ENCODE results near the gene FAS. TPM values are rescaled to one million over a fixed set of nuclear protein-coding genes. Genes with fewer than 3 reads are reported as not detected.

Gene FAS
- total and polyA plus RNA-seq, 2 donors (not counting 1 experiment from before 2014, with no cell fraction given) = 11.5 to 12.4 TPM

DNA sequence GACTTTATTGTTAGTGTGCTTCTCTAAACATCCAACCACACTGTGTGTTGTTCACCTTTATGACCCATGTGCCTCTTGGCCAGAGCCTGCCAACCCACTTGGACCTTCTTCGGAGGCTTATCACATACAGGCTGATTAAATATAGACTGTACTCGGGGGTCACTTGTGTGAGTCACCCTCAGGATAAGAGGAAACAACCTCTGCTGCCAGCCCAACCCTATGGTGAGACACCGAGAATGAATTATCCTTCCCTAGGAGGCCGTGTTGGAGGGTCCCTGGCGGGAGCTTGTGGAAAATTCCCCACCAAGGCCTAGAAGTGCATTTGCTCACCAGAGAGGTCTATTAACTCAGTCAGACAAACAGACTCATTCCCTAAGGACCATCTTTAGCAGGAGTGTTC, 63.0 kb downstream of the FAS start:
- no peaks in the 10 kb centered on the region for H3K9me3 Mint-ChIP-seq (ENCODE audit: insufficient read depth)
- Histone ChIP-seq H3K36me3 (replicated peaks in 1 of 2; ENCODE audit: control extremely low read depth in 1 of 2, control insufficient read depth in 1 of 2, extremely low read depth in 1 of 2, insufficient read depth in 2 of 2, low read length in 1 of 2) (no peaks in the 10 kb centered on the region), H3K4me3 (ENCODE audit: control extremely low read depth in 1 of 5, extremely low read depth in 1 of 5, insufficient read depth in 1 of 5, low read depth in 2 of 5, low read length in 4 of 5) (no peak overlapping the region), H3K4me2 (replicated peaks; ENCODE audit: low read depth, low read length, poor library complexity, severe bottlenecking) (no peak overlapping the region), H3K27me3 (replicated peaks in 1 of 4; ENCODE audit: control extremely low read depth in 1 of 4, control insufficient read depth in 3 of 4, insufficient read depth in 4 of 4, low read length in 3 of 4) (no peaks in the 10 kb centered on the region), H4K20me1 (ENCODE audit: control insufficient read depth, insufficient read depth, low read length, poor library complexity, severe bottlenecking) (no peaks in the 10 kb centered on the region), H3K9ac (ENCODE audit: low read length) (no peak overlapping the region), H2AFZ (ENCODE audit: insufficient read depth, low read depth, low read length, poor library complexity, severe bottlenecking) (no peak overlapping the region), H3K27ac (ENCODE audit: low read length in 2 of 2) (no peak overlapping the region), H3K4me1 (ENCODE audit: control insufficient read depth in 2 of 2, insufficient read depth in 2 of 2, low read length in 2 of 2) (no peaks in the 10 kb centered on the region), H3K79me2 (ENCODE audit: control insufficient read depth, insufficient read depth, low read length) (no peaks in the 10 kb centered on the region), H3K9me3 (ENCODE audit: control extremely low read depth in 1 of 3, control insufficient read depth in 2 of 3, insufficient read depth in 1 of 3, low read length in 2 of 3) (no peaks in the 10 kb centered on the region)
- intact Hi-C loops (cut with micrococcal nuclease) = no loop called here
- ATAC-seq (ENCODE audit: low read depth) = no peak
- no peak for TF ChIP-seq EZH2 (IDR thresholded peaks at IDR 0.05; ENCODE audit: borderline replicate concordance, insufficient read depth, low read depth, low read length, poor library complexity, severe bottlenecking)
- TF ChIP-seq, protein P1, sequence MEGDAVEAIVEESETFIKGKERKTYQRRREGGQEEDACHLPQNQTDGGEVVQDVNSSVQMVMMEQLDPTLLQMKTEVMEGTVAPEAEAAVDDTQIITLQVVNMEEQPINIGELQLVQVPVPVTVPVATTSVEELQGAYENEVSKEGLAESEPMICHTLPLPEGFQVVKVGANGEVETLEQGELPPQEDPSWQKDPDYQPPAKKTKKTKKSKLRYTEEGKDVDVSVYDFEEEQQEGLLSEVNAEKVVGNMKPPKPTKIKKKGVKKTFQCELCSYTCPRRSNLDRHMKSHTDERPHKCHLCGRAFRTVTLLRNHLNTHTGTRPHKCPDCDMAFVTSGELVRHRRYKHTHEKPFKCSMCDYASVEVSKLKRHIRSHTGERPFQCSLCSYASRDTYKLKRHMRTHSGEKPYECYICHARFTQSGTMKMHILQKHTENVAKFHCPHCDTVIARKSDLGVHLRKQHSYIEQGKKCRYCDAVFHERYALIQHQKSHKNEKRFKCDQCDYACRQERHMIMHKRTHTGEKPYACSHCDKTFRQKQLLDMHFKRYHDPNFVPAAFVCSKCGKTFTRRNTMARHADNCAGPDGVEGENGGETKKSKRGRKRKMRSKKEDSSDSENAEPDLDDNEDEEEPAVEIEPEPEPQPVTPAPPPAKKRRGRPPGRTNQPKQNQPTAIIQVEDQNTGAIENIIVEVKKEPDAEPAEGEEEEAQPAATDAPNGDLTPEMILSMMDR (IDR thresholded peaks at IDR 0.05) = no peak
- DNase-seq = no peak
- no peaks in the 10 kb centered on the region for H3K27me3 Mint-ChIP-seq
- CTCF ChIA-PET = no interaction called here
- POLR2A ChIA-PET = no interaction called here
- WGBS (ENCODE audit: insufficient coverage) = 92% methylated on average over 4 of the region's 5 CpGs
- no peaks in the 10 kb centered on the region for H3K4me1 Mint-ChIP-seq
- H3K27ac Mint-ChIP-seq = no peak overlapping the region
- H3K4me3 Mint-ChIP-seq = no peak overlapping the region

DNA sequence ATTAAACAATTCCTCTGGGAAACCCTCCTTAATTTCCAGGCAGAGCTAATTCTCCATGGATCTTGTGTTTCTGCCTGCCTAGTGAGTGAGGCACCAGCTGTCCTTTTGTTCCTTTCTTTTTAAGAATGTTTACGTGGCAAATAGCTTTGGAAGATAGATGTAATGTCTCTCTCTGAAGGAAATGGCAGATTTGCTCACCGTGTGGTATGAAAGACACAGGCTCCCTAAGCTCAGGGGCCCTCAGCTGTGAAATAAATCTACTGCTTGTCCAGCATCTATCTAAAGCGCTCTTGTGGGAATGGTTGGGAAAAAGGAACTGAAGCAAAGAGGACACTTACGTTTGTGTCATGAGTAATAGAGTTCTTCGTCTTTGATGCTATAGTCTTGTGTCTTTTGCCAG, 64.6 kb downstream of the FAS start:
- H2AFZ ChIP-seq (ENCODE audit: insufficient read depth, low read depth, low read length, poor library complexity, severe bottlenecking) = no peak overlapping the region
- no peaks in the 10 kb centered on the region for H3K79me2 ChIP-seq (ENCODE audit: control insufficient read depth, insufficient read depth, low read length)
- no peaks in the 10 kb centered on the region for H3K27me3 ChIP-seq (replicated peaks in 1 of 4; ENCODE audit: control extremely low read depth in 1 of 4, control insufficient read depth in 3 of 4, insufficient read depth in 4 of 4, low read length in 3 of 4)
- H3K4me3 ChIP-seq (ENCODE audit: control extremely low read depth in 1 of 5, extremely low read depth in 1 of 5, insufficient read depth in 1 of 5, low read depth in 2 of 5, low read length in 4 of 5) = no peak overlapping the region
- H3K27ac ChIP-seq (ENCODE audit: low read length in 2 of 2) = no peak overlapping the region
- no peaks in the 10 kb centered on the region for H3K36me3 ChIP-seq (replicated peaks in 1 of 2; ENCODE audit: control extremely low read depth in 1 of 2, control insufficient read depth in 1 of 2, extremely low read depth in 1 of 2, insufficient read depth in 2 of 2, low read length in 1 of 2)
- no peak overlapping the region for H3K4me2 ChIP-seq (replicated peaks; ENCODE audit: low read depth, low read length, poor library complexity, severe bottlenecking)
- H3K9me3 ChIP-seq (ENCODE audit: control extremely low read depth in 1 of 3, control insufficient read depth in 2 of 3, insufficient read depth in 1 of 3, low read length in 2 of 3) = no peaks in the 10 kb centered on the region
- Mint-ChIP-seq H3K27me3 (no peaks in the 10 kb centered on the region), H3K4me3 (no peak overlapping the region), H3K9me3 (ENCODE audit: insufficient read depth) (no peaks in the 10 kb centered on the region), H3K4me1 (no peaks in the 10 kb centered on the region), H3K27ac (no peak overlapping the region)
- H3K4me1 ChIP-seq (ENCODE audit: control insufficient read depth in 2 of 2, insufficient read depth in 2 of 2, low read length in 2 of 2) = no peaks in the 10 kb centered on the region
- no peaks in the 10 kb centered on the region for H4K20me1 ChIP-seq (ENCODE audit: control insufficient read depth, insufficient read depth, low read length, poor library complexity, severe bottlenecking)
- 93% methylated on average over 4 of the region's 5 CpGs for WGBS (ENCODE audit: insufficient coverage)
- DNase-seq (no peak), ATAC-seq (ENCODE audit: low read depth) (no peak)
- CTCF ChIA-PET = interaction anchor here (0.8 kb wide), 1 partner anchor 162 kb away, joined by 3 read pairs; no protein-coding TSS in a partner anchor
- H3K9ac ChIP-seq (ENCODE audit: low read length) = no peak overlapping the region
- POLR2A ChIA-PET = no interaction called here
- TF ChIP-seq, protein P1 (IDR thresholded peaks at IDR 0.05) = no peak
- TF ChIP-seq EZH2 (IDR thresholded peaks at IDR 0.05; ENCODE audit: borderline replicate concordance, insufficient read depth, low read depth, low read length, poor library complexity, severe bottlenecking) = no peak
- intact Hi-C loops (cut with micrococcal nuclease) = no loop called here

Data from B cell (primary cell).